ENCODE measurements around the gene STK4.
"Not testable (repeated sequence)": the region's sequence is repeated elsewhere in the genome, so short reads cannot be mapped to it uniquely, and the experiment has no call there.

The STK4 gene

DNA sequence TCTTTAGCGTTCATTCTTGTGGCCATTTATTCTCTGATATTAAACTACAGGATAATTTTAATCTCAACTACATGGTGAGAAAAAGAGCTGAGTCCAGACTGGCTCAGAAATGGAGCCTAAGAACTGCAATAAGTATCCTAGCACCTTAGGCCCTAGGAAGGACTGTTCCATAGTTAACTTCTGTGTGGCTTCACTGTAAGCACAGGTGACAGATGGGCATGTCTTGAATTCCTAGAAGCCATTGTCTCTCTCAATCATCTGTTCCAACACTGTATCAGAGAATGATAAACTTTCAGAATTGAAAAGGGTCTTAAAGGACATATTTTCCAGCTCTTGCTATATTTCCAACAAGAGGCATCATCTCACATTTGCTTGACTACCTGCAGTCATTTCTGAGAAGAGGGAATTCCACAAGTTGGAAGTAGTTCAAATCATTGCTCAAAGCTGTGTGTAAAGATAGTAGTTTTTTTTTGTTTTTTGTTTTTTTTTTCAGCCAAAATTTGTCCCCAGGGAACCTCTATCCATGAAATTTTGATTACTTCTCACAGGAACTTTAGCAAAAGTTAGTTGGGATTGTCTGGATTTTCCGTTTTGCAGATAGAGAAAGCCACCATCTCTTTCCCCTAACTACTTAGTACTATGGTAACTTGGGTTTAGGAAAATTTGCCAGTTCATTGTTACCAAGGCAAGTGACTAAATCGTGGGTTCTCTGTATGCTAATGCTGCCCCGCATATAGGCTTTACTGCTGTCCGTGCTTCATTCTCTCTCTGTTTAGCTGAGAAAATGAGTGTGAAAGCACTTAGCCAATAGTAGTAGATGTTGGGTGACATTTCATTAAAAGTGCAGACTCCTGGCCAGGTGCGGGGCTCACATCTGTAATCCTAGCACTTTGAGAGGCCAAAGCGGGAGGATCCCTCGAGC lies 87.4 kb downstream of the STK4 start:
- DNase-seq (ENCODE audit: low read depth in 3 of 3): no peak

DNA sequence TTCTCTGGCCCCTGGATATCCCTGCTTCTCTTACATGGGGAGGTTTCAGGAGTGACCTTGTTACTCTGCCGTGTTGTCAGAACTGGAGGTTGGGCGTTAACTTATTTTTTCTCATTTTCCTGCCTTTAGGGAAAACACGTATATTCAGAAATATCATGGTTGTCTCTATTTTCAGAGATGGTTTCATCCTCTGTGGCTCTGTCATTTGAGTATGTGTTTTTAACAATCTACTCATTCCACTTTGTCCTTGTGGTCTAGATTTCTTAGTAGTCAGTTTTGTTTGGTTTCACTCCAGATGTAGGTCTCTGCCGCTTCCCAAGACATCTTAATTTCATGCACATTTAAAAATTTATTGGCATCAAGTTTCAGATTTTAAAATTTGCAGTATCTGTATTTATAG lies 88.7 kb downstream of the STK4 start:
- DNase-seq (ENCODE audit: low read depth in 3 of 3): no peak

DNA sequence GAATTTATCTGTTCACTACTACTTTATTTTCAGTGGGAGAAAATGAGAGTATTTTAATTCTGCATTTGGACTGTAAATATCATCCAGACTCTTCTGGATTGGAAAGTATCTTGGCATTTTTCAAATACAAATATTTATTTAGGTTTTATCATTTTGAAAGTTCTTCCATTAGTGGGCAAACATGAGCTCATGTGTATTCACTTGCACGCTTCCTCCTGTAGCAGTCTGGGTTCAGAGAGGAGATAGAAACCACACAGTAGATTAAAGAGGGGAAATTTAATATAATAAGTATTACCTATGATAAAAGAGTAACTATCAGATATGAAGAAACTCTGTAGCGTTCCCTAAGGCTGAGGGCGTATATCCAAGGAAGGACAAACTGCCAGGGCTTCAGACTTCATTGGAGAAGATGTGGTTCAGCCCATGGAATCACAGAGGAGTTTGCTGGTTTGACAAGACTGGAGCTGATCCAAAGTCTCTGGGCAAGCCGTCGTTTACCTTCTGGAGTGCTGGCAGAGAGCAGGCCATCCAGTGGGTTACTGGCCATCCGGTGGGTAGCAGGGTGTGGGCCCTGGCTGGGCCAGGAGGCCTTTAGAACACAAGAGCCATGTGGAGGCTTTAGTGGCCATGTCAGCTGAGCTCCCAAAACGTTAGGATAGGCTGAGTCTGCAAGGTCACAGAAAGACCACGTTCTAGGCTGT lies 90.3 kb downstream of the STK4 start:
- DNase-seq (ENCODE audit: low read depth in 3 of 3): no peak

DNA sequence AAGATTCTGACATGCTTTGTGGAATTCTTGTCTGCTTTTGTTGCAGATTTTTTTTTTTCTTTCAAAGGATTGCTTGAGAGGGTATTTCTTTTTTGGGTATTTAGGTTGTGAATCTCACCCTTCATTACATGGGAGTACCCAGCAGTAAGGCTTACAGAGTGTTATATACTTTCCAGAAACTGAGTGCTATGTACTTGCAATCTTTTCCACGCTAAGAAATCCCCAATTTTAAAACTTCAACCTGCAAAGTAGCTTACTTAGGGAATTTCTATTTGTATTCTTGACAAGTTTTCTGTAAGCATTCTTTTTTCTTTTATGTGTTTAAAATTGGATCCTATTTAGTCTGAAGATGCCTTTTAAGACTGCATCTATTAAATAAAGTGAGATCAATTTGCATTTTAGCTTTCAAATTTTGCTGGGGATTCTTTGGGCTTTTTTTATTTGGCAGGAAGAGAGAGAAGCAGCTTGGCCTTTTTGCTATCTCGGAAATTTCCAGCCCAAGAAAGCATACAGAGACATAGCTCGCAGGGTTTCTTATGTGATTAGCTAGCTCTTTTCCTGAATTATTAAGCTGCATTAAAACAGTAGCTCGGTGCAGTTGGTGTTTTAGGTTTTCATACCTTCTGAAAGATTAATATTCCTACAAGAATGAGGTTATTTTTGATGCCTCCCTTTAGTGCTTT lies 92.0 kb downstream of the STK4 start:
- DNase-seq (ENCODE audit: low read depth in 3 of 3): no peak

DNA sequence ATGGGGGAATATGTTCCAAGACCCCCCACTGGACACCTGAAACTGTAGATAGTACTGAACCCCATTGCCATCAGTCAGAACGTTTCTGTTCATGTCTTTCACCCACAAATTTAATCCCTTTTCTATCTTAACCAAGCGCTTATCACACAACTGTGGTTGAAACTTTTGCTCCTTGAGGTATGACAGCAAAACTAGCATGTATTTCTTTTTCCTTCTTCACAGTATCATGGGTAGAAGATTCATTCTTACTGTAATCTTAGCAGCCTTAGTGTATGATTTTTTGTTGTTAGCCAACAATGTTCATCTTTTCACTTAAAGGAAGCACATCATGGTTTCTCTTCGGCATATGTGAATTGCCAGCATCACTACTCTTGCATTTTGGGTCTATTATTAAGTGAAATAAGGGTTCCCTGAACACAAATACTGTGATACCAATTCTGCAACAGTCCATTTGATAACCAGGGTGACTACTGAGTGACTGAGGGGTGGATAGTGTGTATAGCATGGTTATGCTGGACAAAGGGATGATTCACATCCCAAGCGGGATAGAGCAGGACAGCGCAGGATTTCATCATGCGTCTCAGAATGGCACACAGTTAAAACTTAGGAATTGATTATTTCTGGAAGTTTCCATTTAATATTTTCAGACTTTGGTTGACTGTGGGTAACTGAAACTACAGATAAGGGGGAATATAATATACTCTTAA lies 92.9 kb downstream of the STK4 start:
- no peak for DNase-seq (ENCODE audit: low read depth in 3 of 3)

DNA sequence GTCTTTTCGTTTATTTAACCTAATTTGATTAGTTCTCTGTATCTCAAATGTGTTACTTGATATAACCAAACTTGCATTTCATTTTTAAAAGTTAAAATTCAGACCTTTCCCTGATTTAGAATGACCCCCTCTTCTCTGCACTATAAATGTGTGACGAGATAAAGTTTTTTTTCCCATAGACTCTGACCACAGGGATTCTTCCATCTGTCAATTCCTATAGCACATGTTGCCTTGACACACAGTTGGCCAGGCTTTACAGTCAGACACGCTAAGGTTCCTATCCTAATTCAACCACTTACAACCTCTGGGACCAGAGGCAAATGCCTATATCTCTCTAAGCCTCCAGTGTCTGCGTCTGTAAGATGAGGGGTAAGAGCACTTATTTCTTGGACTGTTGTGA lies 94.0 kb downstream of the STK4 start:
- no peak for DNase-seq (ENCODE audit: low read depth in 3 of 3)

DNA sequence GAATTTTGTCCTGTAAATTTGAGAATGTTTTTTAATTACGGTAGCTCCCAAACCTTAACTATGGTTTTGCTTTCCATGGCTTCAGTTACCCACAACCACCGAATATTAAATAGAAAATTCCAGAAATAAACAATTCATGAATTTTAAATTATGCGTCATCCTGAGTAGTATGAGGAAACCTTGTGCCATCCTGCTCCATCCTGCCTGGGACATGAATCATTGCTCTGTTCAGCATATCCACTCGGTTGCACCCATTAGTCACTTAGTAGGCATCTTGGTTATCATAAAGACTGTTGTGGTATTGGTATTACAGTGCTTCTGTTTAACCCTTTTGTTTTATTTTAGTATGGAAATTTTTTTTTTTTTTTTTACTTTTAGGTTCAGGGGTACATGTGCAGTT lies 94.9 kb downstream of the STK4 start:
- no peak for DNase-seq (ENCODE audit: low read depth in 3 of 3)

DNA sequence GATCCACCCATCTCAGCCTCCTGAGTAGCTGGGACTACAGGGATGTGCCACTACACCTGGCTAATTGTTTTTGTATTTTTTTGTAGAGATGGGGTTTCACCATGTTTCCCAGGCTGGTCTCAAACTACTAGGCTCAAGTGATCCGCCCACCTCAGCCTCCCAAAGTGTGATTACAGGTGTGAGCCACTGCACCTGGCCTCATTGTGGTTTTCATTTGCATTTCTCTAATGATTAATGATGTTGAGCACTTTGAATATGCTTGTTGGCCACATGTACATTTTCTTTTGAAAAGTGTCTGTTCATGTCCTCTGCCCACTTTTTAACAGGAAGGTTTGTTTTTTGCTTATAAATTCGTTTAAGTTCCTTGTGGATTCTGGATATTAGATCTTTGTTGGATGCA lies 96.8 kb downstream of the STK4 start:
- not testable (repeated sequence) for DNase-seq (ENCODE audit: low read depth in 3 of 3)

DNA sequence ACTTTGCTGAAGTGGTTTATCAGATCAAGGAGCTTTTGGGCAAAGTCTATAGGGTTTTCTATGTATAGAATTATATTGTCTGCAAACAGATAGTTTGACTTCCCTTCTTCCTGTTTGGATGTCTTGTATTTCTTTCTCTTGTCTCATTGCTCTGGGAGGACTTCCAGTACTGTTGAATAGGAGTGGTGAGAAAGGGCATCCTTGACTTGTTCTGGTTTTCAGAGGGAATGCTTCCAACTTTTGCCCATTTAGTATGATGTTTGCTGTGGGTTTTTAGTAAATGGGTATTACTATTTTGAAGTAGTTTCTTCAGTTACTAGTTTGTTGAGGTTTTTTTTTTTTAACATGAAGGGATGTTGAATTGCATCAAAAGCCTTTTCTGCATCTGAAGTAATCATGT lies 98.5 kb downstream of the STK4 start:
- no peak for DNase-seq (ENCODE audit: low read depth in 3 of 3)

DNA sequence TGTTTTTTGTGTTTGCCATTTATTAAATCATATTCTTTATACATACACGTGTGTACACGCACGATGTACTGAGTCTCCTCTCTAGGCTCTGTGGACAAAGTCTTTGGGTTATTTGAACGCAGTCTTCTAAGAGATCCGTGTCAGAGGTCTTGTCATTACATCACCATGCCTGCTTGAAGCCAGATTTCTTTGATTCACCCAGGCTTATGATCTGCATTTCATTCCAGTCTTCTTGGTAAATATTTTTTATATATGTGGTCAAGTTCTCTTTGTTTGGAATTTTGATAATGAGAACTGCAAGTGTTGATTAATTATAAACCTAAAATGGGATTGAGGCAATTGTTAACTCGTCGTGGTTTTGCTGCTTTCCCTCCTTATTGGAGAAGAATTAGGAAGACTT lies 100.1 kb downstream of the STK4 start:
- DNase-seq (ENCODE audit: low read depth in 3 of 3): no peak

DNA sequence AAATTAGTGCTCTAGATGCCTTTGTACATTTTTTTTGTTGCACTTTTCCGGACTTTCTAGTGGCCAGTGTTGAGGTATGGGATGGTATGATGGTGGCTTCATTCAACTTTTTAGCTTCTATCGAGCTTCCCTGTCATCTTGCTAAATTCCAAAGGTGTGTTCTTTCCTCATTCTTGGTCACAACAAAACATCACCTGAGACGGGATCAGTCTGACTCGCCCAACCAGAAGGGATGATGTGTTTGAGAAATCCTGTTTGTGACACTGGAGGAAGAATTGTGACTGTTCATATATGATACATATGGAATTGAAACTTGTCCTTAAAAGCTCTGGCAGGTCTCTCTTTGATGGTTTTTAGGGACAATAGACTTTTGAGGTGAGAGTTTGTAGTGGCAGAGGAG lies 100.8 kb downstream of the STK4 start:
- DNase-seq (ENCODE audit: low read depth in 3 of 3): no peak

DNA sequence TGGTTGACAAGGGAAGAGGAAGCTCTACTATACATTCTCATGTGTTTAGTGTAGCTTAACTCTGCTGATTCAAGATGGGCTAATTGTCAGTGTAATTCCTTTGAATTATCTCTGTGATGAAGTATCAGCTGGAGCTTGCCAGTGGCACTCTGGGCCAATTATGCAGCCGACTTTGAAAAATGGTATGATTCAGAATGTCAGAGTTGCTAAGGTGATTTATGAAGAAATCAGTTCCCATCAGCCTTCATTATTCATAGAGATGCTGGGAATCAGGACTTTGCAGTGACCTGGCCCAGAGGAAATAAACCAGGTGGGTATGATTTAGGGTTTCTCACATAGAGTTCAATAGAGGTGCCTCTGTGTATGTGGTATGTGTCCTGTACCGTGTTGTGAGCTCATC lies 101.2 kb downstream of the STK4 start:
- no peak for DNase-seq (ENCODE audit: low read depth in 3 of 3)

DNA sequence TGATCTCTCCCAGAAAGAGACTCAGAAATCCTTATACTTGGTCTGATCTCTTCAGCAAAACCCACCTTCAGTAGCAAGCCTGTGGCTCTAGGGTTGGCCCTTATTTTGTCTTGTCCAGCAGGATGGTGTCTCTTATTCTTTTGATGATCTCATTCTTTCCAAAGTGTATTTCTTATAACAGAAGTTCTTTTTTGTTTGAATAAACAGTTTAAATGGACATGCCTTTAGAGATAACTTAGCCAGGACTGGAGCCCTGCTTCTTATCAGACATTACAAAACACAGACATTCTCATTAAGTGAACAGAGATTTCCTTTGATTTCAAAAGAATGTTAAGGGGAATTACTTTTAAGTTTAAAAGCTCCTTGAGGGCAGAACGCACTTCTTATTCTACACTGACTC lies 102.9 kb downstream of the STK4 start:
- no peak for DNase-seq (ENCODE audit: low read depth in 3 of 3)

DNA sequence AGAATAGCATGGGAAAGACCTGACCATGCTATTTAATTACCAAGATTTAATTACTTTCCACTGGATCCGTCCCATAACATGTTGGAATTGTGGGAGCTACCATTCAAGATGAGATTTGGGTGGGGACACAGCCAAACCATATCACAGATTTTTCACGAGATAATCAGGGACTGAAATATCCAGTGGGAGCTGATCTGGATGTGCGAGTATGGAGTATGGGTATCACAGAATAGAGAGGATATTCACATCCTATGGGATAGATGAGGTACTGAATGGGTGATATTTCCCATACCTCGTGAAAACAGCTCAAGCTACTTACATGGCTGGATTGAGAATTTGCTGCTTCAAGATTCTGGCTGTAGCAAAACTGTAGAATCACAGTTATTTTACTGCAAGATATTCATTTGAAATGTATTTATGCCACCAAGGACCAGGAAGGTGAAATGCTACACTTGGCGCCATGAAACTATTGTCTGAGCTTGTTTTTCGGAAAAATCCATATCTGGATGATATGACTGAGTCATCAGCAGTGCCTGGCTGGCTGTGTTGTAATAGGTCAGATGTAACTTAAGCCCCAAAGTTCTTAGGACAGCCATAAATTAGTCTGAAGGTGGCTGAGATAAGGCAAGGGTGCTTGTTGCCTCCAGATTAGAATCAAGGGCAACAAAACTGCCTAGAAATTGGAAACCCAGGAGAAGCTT lies 104.8 kb downstream of the STK4 start:
- DNase-seq (ENCODE audit: low read depth in 3 of 3): no peak

DNA sequence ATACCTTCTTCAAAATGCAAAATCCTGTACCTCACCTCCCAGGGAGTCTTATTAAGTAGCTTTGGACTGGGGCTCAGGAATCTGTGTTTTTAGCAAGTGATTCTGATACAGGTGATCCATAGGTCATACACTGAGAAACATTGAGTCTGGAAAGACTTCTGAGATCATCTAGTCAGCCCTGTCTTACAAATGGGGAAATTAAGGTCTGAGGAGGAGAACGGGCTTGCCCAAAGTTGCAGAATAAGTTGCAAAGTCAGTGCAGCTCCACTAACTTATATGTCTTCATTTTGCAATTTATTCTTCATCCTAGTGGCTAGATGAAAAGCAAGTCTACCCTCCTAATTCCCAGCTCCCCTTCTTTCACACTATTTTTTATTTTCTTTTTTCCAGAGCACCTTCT lies 105.8 kb downstream of the STK4 start:
- no peak for DNase-seq (ENCODE audit: low read depth in 3 of 3)

DNA sequence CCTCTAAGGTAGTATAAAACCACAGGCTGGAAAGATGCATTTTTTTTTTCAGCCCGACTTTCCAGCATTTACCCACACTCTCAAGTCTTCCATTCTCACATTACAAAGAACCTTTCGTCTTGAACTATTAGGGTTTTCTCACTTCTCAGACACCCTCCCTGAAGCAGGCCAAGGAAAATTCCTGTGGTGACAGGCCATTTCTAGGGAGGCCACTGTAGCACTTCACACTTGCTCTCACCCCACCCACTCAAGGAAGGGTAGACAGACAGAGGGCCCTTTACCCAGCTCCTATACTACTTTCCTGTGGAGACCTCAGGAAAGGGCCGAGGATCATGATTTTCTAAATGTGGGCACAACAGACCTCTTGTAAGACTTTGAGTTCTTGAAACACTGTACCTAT lies 106.9 kb downstream of the STK4 start:
- DNase-seq (ENCODE audit: low read depth in 3 of 3): no peak

DNA sequence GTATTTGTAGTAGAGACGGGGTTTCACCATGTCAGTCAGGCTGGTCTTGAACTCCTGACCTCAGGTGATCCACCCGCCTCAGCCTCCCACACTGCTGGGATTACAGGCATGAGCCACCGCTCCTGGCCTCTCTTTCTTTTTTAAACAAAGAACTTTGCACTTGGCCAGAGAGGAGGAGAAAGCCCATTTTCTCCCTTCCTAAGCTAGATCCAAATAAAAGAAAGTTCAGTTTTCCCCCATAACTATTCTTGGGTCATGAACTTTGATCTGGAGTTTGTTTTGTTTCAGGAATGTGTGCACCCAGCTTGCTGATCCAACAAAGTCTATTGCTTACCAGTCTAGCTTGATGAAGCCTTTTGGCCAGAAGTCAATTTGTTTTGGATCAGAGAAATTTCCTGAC lies 111.2 kb downstream of the STK4 start:
- DNase-seq (ENCODE audit: low read depth in 3 of 3): no peak

DNA sequence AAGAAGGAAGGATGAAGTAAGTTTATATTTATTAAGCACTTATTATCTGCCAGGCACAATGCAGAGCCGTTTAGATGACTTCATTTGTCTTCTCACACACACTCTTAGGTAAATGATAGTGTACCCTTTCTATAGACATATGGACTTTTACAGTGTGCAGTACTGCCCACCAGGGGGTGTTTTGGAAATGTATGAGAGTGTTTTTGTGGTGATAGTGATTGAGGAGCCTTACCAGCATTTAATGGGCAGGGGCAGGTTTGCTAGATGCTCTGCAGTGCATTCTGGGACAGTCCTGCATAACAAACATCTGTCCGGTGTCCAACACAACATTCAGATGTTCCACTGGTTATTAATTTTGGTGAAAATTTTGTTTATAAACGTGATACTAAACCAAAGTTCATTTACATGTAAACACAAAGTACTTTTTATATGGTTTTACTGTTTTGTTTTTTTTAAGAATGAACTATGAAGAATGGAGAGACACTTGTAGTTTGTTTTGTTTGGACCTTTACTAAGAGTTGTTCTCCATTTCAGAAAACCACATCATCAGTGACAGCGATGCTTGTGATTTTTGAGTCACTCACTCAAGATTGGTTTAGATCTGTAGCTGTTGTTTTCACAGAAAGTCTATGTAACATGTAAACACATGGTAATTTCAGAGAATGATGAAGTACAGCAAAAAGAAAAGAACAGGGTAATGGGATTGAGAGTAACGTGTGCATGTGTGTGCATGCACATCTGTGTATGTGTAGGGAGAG lies 114.7 kb downstream of the STK4 start:
- no peak for DNase-seq (ENCODE audit: low read depth in 3 of 3)

DNA sequence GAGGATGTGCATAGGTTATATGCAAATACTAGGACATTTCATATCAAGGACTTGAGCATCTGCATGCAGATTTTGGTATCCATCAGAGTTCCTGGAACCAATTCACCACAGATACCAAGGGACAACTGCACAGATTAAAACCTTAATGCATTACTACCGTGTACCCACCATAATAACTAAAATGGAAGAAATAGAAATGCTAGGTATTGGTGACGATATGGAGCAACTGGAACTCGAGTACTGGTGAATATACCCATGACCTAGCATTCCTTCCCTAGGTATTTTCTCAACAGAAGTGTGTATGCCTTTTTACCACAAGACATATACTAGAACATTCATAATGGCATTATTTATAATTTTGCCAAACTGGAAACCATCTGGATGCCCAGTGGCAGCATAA lies 116.2 kb downstream of the STK4 start:
- DNase-seq (ENCODE audit: low read depth in 3 of 3): no peak

DNA sequence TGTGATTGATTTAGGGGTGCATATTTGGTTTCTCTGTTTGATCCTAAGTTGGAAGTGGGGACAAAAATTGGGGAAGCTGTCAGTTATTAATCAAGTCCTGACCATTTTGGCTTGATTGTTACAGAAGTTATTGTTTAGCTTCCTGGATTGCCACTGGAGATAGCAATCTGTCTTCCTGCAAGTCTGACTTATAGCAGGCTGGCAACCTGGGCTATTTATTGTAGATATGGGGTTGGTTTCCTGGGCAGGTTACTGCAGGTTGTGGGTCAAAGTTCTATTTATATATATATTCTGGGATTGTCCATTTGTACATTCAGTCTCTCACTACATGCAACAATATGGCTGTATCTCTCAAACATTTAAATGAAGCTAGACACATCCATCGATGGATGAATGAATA lies 116.8 kb downstream of the STK4 start:
- DNase-seq (ENCODE audit: low read depth in 3 of 3): no peak

DNA sequence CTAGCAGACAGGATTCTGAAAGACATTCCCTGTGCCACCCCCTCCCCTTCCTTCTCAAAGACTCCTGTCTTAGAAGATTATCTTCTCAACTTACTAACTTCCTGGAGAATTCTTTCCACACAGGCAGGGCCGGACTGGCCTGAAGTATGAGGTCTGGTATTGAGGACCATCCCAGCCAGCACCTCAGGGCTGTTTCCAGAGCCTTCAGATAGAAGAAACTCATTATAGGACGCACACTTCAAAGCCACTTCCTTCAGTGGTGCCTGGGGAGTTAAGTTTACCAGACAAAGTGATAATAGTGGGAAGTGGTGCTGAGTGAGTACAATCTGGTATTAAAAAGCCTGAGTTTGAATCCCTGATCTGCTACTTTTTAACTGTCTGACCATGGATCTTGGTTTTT lies 119.0 kb downstream of the STK4 start:
- DNase-seq (ENCODE audit: low read depth in 3 of 3): no peak

Data from stimulated activated CD4-positive, alpha-beta T cell treated with anti-CD3 and anti-CD28 coated beads, TNF-alpha, amount 100 ng/mL, for 4 hours (primary cell).